C4-2B (cell line): ENCODE measurements around the gene AKNA.

Experiments used
- H3K27ac ChIP-seq: fragments of 450-650 bp; 2 replicates; pipeline ENCODE4 v1.5.1; 2017
- CTCF ChIP-seq: fragments of 450-650 bp; conservative IDR thresholded peaks from 2 replicates; pipeline ENCODE4 v1.5.1; 2017; ENCODE audit warnings: mild to moderate bottlenecking
- ZFX ChIP-seq: fragments of 450-650 bp; IDR thresholded peaks from 2 replicates; pipeline ENCODE4 v1.6.1; 2017

AKNA gene

GRCh38 chr9:114375386-114376175 lies 12.2 kb downstream of the AKNA start:
- TF ChIP-seq ZFX (no peak), CTCF (no peak)
- no peak overlapping the region for H3K27ac ChIP-seq

- no peak overlapping the region for H3K27ac ChIP-seq
- no peak for TF ChIP-seq ZFX
- TF ChIP-seq CTCF = no peak
Measured at GRCh38 chr9:114374936-114375335, 12.8 kb downstream of the AKNA start.

- TF ChIP-seq ZFX (no peak), CTCF (no peak)
- H3K27ac ChIP-seq = no peak overlapping the region
Measured at GRCh38 chr9:114373960-114374730, 13.6 kb downstream of the AKNA start.

- no peak overlapping the region for H3K27ac ChIP-seq
- TF ChIP-seq ZFX = no peak
- TF ChIP-seq CTCF = no peak
Measured at GRCh38 chr9:114372921-114373448, 14.8 kb downstream of the AKNA start.

- no peak for TF ChIP-seq ZFX
- TF ChIP-seq CTCF = no peak
- no peak overlapping the region for H3K27ac ChIP-seq
Measured at GRCh38 chr9:114371973-114372917, 15.5 kb downstream of the AKNA start.

- no peak overlapping the region for H3K27ac ChIP-seq
- TF ChIP-seq ZFX (no peak), CTCF (no peak)
Measured at GRCh38 chr9:114371343-114371944, 16.3 kb downstream of the AKNA start.
